Neural cell (in vitro differentiated cells): ENCODE results near the gene PRDM1.

ENCODE experiments used
- CTCF ChIP-seq: fragments of 450-650 bp; IDR thresholded peaks from 2 replicates; pipeline ENCODE4 v1.5.1; 2014; ENCODE audit warnings: antibody characterized with exemption, mild to moderate bottlenecking, moderate library complexity; ENCODE audit not compliant: poor library complexity, severe bottlenecking
- EP300 ChIP-seq: fragments of 450-650 bp; conservative IDR thresholded peaks from 2 replicates; pipeline ENCODE4 v1.6.1; 2014; ENCODE audit warnings: antibody characterized with exemption, mild to moderate bottlenecking, moderate library complexity; ENCODE audit not compliant: poor library complexity, severe bottlenecking
- EZH2 ChIP-seq: fragments of 200-600, 300-800 bp; shearing (Covaris generic), sonication (generic); IDR thresholded peaks from 2 replicates; pipeline ENCODE4 v1.6.1; 2014; ENCODE audit warnings: antibody characterized with exemption, low read length, borderline replicate concordance, mild to moderate bottlenecking; ENCODE audit not compliant: insufficient read depth, poor library complexity, severe bottlenecking
- POLR2AphosphoS5 ChIP-seq: IDR thresholded peaks from 2 replicates; pipeline ENCODE4 v1.6.1; 2012
- TAF1 ChIP-seq: IDR thresholded peaks from 2 replicates; pipeline ENCODE4 v1.6.1; 2012; ENCODE audit warnings: low read depth
- TF ChIP-seq, protein P1 (sequence below): IDR thresholded peaks from 2 replicates; pipeline ENCODE4 v1.6.1; 2012; ENCODE audit warnings: borderline replicate concordance

GRCh38 chr6:106039897-106040592 is 46.1 kb upstream of the PRDM1 start:
- TF ChIP-seq TAF1 (no peak), POLR2AphosphoS5 (no peak), CTCF (no peak), EP300 (no peak), EZH2 (no peak)
- TF ChIP-seq, protein P1, sequence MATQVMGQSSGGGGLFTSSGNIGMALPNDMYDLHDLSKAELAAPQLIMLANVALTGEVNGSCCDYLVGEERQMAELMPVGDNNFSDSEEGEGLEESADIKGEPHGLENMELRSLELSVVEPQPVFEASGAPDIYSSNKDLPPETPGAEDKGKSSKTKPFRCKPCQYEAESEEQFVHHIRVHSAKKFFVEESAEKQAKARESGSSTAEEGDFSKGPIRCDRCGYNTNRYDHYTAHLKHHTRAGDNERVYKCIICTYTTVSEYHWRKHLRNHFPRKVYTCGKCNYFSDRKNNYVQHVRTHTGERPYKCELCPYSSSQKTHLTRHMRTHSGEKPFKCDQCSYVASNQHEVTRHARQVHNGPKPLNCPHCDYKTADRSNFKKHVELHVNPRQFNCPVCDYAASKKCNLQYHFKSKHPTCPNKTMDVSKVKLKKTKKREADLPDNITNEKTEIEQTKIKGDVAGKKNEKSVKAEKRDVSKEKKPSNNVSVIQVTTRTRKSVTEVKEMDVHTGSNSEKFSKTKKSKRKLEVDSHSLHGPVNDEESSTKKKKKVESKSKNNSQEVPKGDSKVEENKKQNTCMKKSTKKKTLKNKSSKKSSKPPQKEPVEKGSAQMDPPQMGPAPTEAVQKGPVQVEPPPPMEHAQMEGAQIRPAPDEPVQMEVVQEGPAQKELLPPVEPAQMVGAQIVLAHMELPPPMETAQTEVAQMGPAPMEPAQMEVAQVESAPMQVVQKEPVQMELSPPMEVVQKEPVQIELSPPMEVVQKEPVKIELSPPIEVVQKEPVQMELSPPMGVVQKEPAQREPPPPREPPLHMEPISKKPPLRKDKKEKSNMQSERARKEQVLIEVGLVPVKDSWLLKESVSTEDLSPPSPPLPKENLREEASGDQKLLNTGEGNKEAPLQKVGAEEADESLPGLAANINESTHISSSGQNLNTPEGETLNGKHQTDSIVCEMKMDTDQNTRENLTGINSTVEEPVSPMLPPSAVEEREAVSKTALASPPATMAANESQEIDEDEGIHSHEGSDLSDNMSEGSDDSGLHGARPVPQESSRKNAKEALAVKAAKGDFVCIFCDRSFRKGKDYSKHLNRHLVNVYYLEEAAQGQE, result no peak
